NCI-H1694 treated with DMSO at 0.1 percent for 48 hours (cell line): ENCODE measurements around the gene GLRA3.

Source experiments
- DNase-seq: peaks from one replicate; lab custom pipeline; 2025; lab: John Stamatoyannopoulos, UW

GLRA3 gene

GRCh38 chr4:174592985-174593335 is 236.1 kb downstream of the GLRA3 start:
- no peak for DNase-seq

- no peak for DNase-seq
Observed at GRCh38 chr4:174592256-174592984, 236.6 kb downstream of the GLRA3 start.

GRCh38 chr4:174591243-174592021 is 237.6 kb downstream of the GLRA3 start:
- no peak for DNase-seq

GRCh38 chr4:174590336-174590735 is 238.7 kb downstream of the GLRA3 start:
- no peak for DNase-seq
